Stimulated activated CD4-positive, alpha-beta T cell treated with anti-CD3 and anti-CD28 coated beads, Interleukin-2, amount 100 ng/mL, for 4 hours (primary cell): Measurements from ENCODE around the gene TRIM5.
"Not testable (repeated sequence)": the region's sequence is repeated elsewhere in the genome, so short reads cannot be mapped to it uniquely, and the experiment has no call there.

Experiments used
- DNase-seq: peaks from one replicate; pipeline ENCODE4 v3.0.0-alpha.2; 2020; ENCODE audit warnings: low read depth

The TRIM5 gene, protein sequence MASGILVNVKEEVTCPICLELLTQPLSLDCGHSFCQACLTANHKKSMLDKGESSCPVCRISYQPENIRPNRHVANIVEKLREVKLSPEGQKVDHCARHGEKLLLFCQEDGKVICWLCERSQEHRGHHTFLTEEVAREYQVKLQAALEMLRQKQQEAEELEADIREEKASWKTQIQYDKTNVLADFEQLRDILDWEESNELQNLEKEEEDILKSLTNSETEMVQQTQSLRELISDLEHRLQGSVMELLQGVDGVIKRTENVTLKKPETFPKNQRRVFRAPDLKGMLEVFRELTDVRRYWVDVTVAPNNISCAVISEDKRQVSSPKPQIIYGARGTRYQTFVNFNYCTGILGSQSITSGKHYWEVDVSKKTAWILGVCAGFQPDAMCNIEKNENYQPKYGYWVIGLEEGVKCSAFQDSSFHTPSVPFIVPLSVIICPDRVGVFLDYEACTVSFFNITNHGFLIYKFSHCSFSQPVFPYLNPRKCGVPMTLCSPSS

DNA sequence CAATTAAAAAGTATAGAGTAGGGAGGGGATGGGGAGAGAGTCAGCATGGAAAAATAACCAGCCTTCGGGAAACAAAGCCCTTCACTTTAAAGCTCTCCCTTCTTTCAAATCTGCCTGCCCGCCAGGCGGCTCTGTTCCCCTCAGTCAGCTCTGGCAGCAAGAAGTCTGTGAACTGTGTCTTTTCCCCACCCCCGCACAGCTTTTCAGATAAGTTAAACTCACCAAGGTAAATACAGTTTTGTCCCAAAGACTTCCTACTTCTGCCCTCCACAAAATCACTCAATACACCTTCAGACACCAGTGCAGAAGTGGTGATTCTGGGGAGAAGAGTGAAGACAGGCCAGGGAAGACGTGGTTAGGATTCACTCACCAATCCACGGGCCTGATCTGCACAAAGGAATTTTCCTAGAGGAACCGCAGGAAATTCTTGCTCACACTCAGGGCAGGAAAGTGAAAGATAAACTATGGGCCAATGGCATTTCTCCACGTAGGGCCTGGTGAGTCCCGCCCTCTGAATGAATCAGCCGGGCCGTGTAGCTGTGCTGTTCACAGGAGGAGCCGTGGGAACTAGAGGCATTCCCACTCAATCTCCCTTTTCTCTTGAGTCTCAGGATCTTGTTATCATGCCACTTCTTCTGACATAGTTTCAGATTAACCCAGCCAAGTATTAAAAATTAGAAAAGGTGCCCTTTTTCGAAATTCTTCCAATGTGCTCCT lies at the start of gene TRIM5:
TRIM5 (minus strand) TSS at position 429 of the 717 bp plus-strand sequence. CDS start 4,897 bp downstream, outside the sequence.
- DNase-seq, result peak; percentile 81

DNA sequence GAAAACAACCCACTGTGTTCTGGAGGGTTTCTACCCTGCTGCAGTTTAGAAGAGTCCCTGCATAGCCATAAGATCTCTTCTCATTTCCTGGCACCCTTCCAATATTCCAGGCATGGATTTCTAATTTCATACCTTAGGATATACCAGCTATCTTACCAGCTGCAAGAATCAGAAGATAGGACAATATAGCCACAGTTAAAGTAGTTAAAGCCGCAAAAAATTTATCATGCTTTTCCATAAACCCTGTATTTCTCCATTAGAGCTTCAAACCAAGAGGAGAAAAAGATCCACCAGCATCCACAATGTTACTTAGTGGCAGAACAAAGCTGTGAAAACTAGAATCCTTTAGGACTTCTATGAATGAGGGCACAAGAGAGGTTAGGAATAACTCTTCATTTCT lies 42.8 kb upstream of the TRIM5 start:
- DNase-seq, result no peak

DNA sequence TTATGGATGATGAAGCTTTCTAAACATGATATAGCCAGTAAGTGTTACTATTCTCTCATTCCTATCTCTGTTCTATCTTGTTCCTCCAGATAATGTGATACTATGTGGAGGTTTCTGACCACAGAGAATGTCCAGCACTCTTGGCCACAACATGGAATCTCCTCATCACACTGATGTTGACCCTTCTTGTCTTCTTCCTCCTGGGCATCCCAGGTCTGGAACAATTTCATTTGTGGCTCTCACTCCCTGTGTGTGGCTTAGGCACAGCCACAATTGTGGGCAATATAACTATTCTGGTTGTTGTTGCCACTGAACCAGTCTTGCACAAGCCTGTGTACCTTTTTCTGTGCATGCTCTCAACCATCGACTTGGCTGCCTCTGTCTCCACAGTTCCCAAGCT lies 41.5 kb upstream of the TRIM5 start:
- DNase-seq, result no peak

DNA sequence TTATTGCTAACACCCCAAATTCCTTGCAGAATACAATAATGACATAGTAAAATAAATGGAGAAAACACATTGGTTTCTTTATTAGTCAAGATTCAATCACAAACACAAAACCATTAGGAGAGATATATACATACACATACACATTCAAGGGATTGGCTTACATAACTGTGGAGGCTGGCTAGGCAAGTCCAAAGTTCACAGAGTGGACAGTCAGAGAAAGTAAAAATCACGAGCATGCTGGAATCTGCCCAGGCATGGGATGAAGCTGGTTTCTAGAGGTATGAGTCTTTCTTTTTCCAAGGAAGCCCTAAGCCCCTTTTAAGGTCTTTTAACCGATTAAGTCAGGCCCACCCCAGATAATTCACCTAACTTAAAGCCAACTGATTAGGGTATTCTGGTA lies 37.7 kb upstream of the TRIM5 start:
- no peak for DNase-seq

DNA sequence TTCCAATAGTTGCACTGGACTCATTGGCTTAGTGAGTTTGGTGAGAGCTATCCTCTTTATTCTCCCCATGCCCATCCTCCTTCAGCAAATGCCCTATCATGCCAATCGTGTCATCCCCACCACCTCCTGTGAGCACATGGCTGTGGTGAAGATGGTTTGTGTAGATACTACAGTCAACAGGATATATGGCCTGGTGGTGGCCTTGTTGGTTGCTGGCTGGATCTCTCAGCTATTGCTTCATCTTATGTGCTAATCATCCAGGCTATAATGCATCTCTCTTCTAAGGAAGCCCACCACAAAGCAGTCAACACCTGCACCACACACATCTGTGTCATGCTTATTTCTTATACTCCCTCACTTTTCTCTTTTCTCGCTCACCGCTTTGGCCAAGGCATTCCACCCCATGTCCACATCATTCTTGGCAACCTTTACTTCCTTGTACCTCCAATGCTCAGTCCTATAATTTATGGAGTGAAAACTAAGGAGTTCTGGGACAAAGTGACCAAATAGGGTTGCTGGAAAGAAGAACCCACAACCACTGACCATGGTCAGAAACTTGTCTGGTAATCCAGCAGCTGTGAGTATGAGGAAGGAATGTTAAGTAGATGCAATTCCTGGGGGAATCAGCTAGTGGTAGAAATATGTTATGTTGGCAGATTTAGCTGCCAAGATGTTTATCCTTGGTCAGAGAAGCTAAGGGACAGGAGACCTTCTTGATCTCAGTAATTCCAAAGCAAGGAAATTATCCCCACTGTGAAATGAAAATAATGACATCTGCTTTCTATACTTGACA lies 35.0 kb upstream of the TRIM5 start:
- DNase-seq, result no peak

DNA sequence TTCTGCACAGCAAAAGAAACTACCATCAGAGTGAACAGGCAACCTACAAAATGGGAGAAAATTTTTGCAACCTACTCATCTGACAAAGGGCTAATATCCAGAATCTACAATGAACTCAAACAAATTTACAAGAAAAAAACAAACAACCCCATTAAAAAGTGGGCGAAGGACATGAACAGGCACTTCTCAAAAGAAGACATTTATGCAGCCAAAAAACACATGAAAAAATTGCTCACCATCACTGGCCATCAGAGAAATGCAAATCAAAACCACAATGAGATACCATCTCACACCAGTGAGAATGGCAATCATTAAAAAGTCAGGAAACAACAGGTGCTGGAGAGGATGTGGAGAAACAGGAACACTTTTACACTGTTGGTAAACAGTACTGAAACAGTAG lies 31.6 kb upstream of the TRIM5 start:
- not testable (repeated sequence) for DNase-seq

DNA sequence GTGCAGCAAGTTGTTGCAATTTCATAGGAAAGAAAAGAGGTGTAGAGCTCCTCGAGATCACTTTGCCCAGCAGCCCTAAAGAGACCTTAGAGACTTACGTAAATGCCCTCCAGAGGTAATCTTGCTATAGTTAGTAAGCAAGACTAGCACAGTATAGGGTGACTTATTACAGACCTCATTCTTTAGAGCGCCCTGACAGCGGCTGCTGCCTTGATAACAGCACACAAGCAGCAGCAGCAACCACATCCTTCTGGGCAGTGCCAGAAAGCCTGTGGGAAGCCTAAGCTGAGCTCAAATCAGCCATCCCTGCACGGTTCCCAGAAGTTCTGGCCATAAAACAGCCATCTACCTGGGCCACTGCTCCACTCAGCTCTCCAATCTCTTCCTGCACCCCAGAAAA lies 28.8 kb upstream of the TRIM5 start:
- DNase-seq, result no peak

DNA sequence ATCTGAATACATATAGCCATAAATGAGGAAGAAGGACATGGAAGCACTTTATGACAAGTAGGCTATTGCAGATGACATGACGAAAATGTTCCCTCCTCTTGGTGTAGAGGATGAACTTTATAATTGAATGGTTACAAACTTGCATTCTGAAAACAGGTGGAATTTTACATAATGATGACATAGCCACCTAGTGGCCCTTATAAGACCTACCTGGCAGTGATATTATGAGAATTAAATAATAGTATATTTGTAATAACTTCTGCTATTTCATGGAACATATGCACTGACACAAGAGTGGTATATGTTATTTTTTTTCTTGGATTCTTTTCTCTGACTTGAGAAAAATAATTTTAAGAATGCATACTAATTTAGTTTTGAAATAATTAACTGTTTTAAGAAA lies 27.6 kb upstream of the TRIM5 start:
- DNase-seq, result no peak

DNA sequence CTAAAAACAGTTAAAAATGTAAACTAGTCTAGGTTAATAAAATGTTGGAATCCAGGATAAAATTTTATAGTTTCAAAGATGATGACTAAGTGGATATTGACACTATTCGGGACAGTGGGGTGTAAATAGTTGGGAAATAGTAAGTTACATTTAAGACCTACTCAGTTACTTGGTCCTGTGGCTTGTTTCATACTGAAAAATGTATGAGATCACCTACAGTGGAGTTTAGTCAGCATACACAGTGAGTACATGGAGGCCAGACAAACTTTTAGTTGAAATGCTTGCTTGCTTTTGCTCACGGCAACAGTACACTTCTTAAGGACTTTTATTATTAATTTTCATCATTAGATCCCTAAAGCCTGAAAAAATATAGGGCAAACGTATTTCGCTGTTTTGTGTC lies 20.8 kb upstream of the TRIM5 start:
- no peak for DNase-seq

DNA sequence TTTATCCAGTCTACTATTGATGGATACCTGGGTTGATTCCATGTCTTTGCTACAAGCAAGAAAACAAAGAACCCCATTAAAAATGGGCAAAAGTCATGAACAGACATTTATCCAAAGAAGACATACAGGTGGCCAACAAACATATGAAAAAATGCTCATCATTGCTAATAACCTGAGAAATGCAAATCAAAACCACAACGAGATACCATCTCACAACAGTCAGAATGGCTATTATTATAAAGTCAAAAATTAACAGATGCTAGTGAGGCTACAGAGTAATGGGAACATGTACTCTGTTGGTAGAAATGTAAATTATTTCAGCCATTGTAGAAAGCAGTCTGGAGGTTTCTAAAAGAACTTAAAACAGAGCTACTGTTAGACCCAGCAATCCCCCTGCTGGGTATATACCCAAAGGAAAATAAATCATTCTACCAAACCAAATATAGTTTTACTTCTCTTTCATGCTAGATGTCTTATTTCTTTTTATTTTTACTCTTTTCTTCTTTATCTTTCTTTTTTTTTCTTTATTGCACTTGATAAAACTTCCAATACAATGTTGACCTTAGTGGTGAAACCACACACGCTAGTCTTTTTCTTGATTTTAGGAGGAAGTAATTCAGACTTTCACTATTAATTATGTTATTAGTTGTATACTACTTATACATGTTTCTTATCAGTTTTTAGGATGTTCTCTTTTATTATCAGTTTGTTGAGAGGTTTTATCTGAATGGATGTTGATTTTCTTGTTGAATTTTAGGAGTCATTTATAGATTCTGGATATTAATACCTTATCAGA lies 19.1 kb upstream of the TRIM5 start:
- DNase-seq, result no peak

DNA sequence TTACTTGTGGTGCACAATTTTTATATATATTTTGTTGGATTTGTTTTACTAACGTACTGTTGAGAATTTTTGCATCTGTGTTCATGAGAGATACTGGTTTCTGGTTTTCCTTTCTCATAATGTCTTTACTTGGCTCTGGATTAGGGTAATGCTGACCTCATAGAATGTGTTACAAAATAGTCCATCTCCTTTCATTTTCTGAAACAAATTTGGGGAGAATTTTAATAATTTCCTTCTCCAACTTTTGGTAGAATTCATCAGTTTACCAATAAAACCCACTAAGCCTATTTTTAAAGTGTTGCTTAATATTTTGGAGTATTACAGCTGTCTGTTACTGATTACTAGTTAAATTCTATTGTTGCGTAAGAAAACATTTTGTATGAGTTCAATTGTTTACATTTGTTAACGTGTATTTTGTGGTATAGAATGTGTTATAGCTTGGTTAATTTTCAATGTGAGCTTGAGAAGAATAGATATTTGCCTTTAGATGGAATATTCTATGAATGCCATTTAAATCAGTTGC lies 16.2 kb upstream of the TRIM5 start:
- DNase-seq, result no peak

DNA sequence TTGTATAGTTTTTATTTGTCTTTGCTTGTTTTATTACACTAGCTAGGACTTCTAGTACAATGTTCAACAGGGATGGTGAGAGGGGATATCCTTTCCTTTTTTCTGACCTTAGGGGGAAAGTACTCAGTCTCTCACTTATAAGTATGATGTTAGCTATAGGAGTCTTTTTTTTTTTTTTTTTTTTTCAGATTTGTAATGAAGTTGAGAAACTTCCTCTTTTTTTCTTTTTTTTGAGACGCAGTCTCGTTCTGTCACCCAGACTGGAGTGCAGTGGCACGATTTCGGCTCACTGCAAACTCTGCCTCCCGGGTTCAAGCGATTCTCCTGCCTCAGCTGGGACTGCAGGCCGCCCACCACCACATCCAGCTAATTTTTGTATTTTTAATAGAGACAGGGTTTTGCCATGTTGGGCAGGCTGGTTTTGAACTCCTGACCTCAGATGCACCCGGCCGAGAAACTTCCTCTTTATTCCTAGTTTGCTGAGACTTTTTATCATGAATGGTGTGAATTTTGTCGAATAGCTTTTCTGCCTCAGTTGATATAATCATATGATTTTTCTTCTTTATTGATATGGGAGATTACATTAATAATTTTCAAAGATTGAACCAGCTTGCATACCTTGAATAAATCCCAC lies 15.7 kb upstream of the TRIM5 start:
- DNase-seq, result no peak

DNA sequence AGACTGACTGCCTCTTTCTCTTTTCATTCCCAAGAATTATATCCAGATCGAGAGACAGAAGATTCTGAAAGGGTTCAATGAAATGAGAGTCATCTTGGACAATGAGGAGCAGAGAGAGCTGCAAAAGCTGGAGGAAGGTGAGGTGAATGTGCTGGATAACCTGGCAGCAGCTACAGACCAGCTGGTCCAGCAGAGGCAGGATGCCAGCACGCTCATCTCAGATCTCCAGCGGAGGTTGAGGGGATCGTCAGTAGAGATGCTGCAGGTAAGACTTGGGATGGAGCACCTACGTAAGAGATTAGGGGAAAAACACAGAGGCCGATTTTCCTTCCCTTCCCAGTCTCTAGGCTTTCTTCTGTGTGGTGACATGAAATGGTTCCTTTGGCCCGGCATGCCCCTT lies 13.4 kb upstream of the TRIM5 start:
- no peak for DNase-seq

DNA sequence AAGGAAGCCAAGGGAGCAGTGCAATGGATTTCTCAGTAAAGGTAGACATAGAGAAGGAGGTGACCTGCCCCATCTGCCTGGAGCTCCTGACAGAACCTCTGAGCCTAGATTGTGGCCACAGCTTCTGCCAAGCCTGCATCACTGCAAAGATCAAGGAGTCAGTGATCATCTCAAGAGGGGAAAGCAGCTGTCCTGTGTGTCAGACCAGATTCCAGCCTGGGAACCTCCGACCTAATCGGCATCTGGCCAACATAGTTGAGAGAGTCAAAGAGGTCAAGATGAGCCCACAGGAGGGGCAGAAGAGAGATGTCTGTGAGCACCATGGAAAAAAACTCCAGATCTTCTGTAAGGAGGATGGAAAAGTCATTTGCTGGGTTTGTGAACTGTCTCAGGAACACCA lies 11.3 kb upstream of the TRIM5 start:
- no peak for DNase-seq

DNA sequence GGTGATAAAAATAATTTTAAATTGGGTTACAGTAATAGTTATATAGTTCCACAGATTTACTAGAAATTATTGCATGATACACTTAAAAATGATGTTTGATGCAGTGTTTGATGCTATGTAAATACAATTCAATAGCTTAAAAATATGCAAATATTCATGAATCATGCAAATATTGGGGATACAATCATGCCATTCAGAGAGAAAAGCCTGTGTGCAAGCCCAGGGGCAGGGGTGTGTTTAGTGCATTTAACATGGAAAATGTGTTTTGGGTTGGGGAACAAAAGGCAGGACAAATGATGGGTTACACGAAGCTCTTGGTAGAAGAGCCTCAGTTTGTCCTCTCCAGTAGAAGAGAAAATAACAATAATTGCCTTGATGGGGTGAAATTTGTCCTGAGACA lies 10.7 kb upstream of the TRIM5 start:
- DNase-seq, result no peak

DNA sequence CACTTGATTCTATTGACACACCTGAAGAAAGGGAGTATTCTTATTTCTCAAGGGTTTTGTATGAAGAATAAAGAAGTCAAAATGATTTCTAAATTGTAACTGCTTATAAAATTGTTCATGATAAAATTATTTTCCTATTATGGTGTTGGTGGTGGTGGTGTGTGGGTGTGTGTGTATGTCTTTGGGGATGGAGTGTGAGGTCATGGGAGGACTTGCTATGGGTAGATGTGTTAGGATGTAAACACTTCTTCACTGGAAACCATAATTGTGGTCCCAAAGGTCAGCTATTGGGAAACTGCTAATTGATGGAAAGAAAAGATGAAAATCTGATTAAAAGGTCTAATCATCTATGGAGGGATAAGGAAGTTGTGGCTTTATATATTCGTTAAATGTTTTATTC lies 9.8 kb upstream of the TRIM5 start:
- DNase-seq, result no peak

DNA sequence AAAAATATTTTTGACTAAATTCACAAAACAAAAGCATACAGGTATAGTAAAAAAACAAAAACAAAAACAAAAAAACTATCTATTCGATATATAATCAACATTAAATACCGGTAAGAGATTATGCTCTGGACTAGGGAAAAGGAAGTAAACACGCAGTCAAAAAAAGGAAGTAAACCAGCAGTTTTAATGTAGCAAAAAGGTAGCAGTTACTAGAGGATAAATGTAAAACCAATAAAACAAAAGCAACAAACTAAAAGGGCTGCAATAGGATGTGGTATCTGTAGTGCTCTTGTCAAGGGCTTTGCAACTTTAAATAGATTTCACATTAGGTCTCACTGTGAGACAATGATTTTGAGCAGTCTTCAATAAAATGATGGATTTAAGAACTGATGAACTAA lies 7.1 kb upstream of the TRIM5 start:
- no peak for DNase-seq

DNA sequence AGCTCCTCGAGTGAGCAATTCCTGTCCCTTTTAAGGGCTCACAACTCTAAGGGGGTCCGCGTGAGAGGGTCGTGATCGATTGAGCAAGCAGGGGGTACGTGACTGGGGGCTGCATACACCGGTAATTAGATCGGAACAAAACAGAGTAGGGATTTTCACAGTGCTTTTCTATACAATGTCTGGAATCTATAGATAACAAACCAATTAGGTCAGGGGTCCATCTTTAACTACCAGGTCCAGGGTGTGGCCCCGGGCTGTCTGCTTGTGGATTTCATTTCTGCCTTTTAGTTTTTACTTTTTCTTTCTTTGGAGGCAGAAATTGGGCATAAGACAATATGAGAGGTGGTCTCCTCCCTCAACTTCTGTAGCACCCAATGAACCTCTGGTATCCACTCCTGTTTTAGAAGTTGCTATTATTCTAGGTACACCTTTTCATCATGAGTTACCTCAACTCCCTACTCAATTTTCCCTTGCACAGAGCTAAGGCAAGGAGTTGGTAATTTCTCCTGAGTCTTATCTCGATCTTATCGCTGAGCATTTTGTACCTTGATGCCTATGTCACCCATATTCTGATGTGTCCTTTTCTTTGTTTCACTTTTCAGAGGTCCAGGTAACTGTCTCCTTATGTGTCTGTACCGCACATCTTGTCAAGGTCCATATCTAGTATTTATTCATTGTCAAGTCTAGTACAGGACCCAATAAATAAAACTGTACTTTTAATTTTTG lies 6.5 kb upstream of the TRIM5 start:
- not testable (repeated sequence) for DNase-seq

DNA sequence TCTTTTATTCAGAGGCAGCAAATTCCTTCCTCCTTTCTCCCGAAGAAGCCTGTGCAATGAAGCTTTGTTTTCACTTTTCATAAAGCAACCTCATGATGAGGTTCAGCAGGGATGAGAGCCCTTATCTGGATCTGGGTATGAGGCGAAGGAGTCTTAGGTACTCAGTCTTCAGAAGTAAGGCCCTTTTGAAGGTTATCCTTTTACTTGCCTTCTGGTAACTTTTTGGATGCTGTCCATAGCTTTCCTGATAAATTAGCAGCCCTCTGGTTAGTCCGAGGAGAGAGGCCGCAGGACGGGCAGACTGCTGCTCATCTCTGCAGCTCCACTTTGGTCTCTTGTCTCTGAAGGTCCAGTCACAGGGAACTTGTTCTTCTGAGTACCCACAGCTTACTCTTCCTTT lies 5.9 kb upstream of the TRIM5 start:
- DNase-seq, result no peak

DNA sequence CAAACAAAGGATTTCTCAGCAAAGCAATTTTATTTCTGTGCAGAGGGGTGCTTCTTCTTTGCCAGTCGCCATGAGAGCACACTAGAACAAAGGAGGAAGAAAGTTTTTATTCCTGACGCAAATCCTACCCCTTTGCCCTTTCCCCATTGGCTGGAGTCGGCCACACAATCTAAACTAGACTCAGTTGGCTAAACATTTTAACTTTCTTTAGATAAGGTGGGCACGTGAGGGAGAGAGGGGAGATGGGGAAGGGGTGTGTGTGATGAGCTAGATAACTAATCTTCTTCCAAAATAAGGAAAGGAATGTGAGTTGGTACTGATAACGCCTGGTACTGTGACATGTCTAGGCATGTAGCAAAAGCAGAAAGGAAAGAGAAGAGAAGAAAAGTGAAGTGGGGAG lies 5.3 kb upstream of the TRIM5 start:
- no peak for DNase-seq
